Adrenal gland (tissue), 5 donors: ENCODE measurements around the gene NPS.

Experiments used
- POLR2A ChIP-seq, 2 donors: fragments of 450-650 bp; IDR thresholded peaks; one replicate each; pipeline ENCODE4 v1.6.1; 2017; ENCODE audit warnings: antibody characterized with exemption in 2 of 2, mild to moderate bottlenecking in 2 of 2, moderate library complexity in 1 of 2
- TF ChIP-seq, protein P1 (sequence below), 6 experiments: fragments of 450-650 bp in 4 of 6; fragments of 200-600 bp in 2 of 6; sonication (generic) in 1 of 6; IDR thresholded peaks; 1 replicate in 5 of 6; 2 replicates in 1 of 6; pipeline versions ENCODE4 v1.5.1 to v1.8.0; 2016 to 2021; ENCODE audit warnings: antibody characterized with exemption in 6 of 6, mild to moderate bottlenecking in 2 of 6, moderate library complexity in 1 of 6
- donor health status: DM: no; HTN: no; CAD: no.

GRCh38 chr10:127534496-127534895 lies 14.6 kb upstream of the NPS start:
- no peak for TF ChIP-seq POLR2A (IDR thresholded peaks at IDR 0.05)
- TF ChIP-seq, protein P1, sequence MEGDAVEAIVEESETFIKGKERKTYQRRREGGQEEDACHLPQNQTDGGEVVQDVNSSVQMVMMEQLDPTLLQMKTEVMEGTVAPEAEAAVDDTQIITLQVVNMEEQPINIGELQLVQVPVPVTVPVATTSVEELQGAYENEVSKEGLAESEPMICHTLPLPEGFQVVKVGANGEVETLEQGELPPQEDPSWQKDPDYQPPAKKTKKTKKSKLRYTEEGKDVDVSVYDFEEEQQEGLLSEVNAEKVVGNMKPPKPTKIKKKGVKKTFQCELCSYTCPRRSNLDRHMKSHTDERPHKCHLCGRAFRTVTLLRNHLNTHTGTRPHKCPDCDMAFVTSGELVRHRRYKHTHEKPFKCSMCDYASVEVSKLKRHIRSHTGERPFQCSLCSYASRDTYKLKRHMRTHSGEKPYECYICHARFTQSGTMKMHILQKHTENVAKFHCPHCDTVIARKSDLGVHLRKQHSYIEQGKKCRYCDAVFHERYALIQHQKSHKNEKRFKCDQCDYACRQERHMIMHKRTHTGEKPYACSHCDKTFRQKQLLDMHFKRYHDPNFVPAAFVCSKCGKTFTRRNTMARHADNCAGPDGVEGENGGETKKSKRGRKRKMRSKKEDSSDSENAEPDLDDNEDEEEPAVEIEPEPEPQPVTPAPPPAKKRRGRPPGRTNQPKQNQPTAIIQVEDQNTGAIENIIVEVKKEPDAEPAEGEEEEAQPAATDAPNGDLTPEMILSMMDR (IDR thresholded peaks at IDR 0.05) = no peak
